GM19023 (cell line): ENCODE measurements around the gene FOXO1.

ENCODE experiments used
- ATAC-seq: cut with Tn5 transposase; IDR thresholded peaks from one replicate; pipeline ENCODE4 v1.9.1; 2021; ENCODE audit warnings: mild to moderate bottlenecking, moderate library complexity; ENCODE audit not compliant: unreplicated experiment

FOXO1 gene

GRCh38 chr13:40517486-40518480, 148.7 kb downstream of the FOXO1 start:
- ATAC-seq, result peak; percentile 77

- ATAC-seq, result no peak
Measured at GRCh38 chr13:40515702-40516101, 150.7 kb downstream of the FOXO1 start.

GRCh38 chr13:40514802-40515201, 151.6 kb downstream of the FOXO1 start:
- ATAC-seq, result no peak

GRCh38 chr13:40509876-40510275, 156.6 kb downstream of the FOXO1 start:
- ATAC-seq, result no peak

GRCh38 chr13:40508767-40509342, 157.6 kb downstream of the FOXO1 start:
- no peak for ATAC-seq

- no peak for ATAC-seq
Measured at GRCh38 chr13:40508127-40508526, 158.3 kb downstream of the FOXO1 start.

GRCh38 chr13:40506592-40507446, 159.6 kb downstream of the FOXO1 start:
- no peak for ATAC-seq
